Hepatocyte (in vitro differentiated cells): ENCODE measurements around the gene CCDC88C.
A peak's percentile ranks its signal among the peaks of the same experiment; 100 is the strongest.

ENCODE experiments used
- EZH2phosphoT487 ChIP-seq: fragments of 200-600 bp; sonication (generic); IDR thresholded peaks from one replicate; pipeline ENCODE4 v1.6.1; 2018; ENCODE audit warnings: antibody characterized with exemption, mild to moderate bottlenecking, low read depth, moderate library complexity; ENCODE audit not compliant: unreplicated experiment, severe bottlenecking
- TF ChIP-seq, protein P1 (sequence below): fragments of 200-600 bp; sonication (generic); IDR thresholded peaks from 2 replicates; pipeline ENCODE4 v1.5.1; 2016; ENCODE audit warnings: antibody characterized with exemption, mild to moderate bottlenecking; ENCODE audit not compliant: poor library complexity

DNA sequence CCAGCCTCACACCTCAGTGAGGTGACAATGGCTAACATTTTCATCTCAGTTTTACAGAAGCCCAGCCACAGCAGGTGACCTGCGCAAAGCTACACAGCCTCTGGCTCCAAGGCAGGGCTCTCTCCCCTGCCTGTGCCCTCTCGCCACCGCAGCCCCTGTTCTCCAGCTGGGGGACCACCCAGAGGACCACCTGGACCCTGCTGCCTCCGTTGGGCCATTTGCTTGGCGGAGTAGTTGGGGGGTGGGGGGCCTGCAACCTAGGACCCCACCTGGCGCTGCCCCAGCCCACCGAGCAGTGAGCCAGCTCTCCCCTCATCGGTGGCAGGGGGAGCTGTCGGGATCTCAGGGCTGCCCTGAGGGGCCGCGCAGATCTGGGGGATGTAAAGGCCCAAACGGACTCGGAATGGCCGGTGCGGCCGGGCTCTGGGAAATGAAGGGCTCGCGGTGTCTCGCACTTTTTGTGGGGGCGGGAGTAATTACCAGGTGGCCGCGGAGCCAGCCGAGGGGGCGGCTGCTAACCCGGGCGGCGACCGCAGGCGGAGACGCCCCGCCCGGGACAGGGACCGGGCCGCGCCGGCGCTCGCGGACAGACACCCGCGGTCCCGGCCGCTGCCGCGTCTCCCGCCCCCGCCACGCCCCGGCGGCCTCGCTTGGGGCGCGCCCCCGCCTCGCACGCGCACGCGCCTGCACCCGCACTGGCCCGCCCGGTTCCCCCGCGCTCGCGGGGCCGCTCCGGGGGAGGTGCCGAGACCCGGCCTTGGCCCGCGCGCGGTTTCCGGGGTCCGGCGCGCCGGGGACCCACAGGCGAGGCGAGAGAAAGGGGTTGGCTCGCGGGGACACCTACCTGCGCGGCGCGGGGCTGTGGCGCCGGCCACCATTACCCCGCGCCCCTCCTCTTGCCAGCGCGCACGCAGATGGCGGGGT is 164.5 kb downstream of the CCDC88C start:
- TF ChIP-seq, protein P1, sequence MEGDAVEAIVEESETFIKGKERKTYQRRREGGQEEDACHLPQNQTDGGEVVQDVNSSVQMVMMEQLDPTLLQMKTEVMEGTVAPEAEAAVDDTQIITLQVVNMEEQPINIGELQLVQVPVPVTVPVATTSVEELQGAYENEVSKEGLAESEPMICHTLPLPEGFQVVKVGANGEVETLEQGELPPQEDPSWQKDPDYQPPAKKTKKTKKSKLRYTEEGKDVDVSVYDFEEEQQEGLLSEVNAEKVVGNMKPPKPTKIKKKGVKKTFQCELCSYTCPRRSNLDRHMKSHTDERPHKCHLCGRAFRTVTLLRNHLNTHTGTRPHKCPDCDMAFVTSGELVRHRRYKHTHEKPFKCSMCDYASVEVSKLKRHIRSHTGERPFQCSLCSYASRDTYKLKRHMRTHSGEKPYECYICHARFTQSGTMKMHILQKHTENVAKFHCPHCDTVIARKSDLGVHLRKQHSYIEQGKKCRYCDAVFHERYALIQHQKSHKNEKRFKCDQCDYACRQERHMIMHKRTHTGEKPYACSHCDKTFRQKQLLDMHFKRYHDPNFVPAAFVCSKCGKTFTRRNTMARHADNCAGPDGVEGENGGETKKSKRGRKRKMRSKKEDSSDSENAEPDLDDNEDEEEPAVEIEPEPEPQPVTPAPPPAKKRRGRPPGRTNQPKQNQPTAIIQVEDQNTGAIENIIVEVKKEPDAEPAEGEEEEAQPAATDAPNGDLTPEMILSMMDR: peak; percentile 29
- no peak for TF ChIP-seq EZH2phosphoT487
